Measurements from ENCODE around the gene DDX21.

Gene DDX21

GRCh38 chr10:68988530-68989316, 32.8 kb downstream of the DDX21 start, which contains the start of gene KIFBP:
TSS of gene KIFBP (plus strand) at chr10:68988803. CDS start at chr10:68988833, 30 bp downstream.
- peak; percentile 59 for TF ChIP-seq CTCF (IDR thresholded peaks at IDR 0.05; ENCODE audit: low read length, missing control alignments)
- DNase-seq (ENCODE audit: low read depth): peak; percentile 98
- peak within 1 kb of the TSS; percentile 91 for H3K4me3 ChIP-seq (replicated peaks; ENCODE audit: low read depth, low read length)

DNA sequence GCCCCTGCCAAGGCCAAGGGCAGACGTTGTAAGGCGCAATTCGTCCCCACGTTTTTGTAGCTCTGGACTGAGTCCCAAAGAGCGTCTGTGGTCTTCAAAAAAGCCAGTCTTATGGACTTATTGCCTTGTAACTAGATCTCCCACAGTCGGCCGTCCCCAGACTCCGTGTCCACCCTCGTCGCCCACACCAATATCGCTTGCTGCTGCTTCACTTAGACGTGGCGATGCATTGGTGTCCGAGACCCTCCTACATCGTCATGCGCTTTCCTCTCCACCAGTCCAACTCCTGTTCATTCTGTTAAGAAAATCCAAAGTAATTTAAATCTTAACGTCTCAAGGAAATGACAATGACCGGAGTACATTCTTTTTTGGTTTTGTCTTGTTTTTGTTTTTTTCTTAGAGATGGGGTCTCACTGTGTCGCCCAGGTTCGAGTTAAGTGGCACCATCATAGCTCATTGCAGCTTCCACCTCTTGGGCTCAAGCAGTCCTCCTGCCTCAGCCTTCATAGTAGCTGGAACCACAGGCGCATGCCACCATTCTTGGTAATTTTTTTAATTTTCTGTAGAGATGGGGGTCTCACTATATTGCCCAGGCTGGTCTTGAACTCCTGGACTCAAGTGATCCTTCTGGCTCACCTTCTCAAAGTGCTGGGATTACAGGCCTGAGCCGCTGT, 33.5 kb downstream of the DDX21 start:
- TF ChIP-seq CTCF (IDR thresholded peaks at IDR 0.05; ENCODE audit: low read length, missing control alignments): no peak
- DNase-seq (ENCODE audit: low read depth): peak; percentile 16
- H3K4me3 ChIP-seq (replicated peaks; ENCODE audit: low read depth, low read length): peak overlapping the region; percentile 91

DNA sequence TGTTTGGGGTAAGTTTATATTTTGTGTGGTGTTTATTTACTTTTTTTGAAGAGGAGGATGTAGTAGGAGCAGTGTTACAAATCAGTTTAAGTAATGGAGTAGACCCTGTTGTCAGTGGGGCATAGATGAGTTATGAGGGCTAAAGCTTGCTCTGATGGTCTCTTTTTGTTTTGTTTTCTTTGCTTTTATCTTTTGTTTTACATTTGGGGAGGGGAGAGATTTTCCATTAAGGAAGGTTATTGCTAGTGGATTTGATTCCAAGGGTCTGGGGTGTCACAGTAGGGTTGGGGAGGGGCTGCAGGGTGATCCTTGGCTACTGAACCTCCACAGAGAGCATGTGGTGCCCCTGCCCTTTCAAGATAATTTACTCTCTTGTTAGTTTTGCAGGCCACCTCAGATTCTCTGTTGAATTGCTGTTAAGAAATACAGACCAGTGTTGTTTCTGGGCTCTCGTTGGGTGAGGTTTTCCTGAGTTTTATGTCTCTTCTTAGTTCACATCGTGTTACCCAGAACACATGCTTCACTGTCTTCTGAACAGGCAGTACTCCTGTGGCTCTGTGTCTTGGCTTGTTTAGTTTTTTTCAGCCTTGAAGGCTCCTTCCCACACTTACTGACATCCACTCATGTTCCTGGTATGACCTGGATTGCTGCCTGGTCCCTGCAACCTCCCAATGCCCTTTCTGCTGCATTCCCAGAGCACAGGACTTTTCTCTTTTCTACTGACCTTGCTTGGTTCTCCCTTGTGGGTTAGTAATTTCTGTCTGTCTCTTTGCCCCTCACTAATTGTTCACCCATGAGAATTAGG, 36.9 kb downstream of the DDX21 start:
- H3K4me3 ChIP-seq (replicated peaks; ENCODE audit: low read depth, low read length): no peak overlapping the region
- DNase-seq (ENCODE audit: low read depth): peak; percentile 89
- no peak for TF ChIP-seq CTCF (IDR thresholded peaks at IDR 0.05; ENCODE audit: low read length, missing control alignments)

GRCh38 chr10:68997211-68997610, 41.2 kb downstream of the DDX21 start:
- TF ChIP-seq CTCF (IDR thresholded peaks at IDR 0.05; ENCODE audit: low read length, missing control alignments): no peak
- no peak overlapping the region for H3K4me3 ChIP-seq (replicated peaks; ENCODE audit: low read depth, low read length)
- no peak for DNase-seq (ENCODE audit: low read depth)

DNA sequence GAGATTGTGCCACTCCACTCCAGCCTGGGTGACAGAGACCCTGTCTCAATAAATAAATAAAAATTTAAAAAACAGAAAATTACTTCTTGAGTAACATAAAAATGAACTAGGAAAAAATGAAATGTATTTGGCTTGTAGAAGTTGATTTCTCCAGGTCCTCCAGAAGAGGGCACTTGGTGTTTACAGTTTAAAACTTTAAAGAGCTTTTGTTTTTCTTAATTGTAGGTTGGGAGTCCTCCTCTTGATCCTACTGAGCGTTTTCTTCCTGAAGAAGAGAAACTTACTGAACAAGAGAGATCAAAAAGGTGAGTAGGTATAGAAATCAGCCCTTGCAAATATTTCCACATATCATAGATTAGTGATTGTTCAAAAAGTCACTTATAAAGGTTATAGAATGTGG, 48.9 kb downstream of the DDX21 start:
- peak; percentile 61 for TF ChIP-seq CTCF (IDR thresholded peaks at IDR 0.05; ENCODE audit: low read length, missing control alignments)
- peak; percentile 81 for DNase-seq (ENCODE audit: low read depth)
- no peak overlapping the region for H3K4me3 ChIP-seq (replicated peaks; ENCODE audit: low read depth, low read length)

- DNase-seq (ENCODE audit: low read depth): no peak
- TF ChIP-seq CTCF (IDR thresholded peaks at IDR 0.05; ENCODE audit: low read length, missing control alignments): no peak
- no peak overlapping the region for H3K4me3 ChIP-seq (replicated peaks; ENCODE audit: low read depth, low read length)
Observed at GRCh38 chr10:69005704-69006485, 49.9 kb downstream of the DDX21 start.
